HEK293 (cell line): ENCODE data around the gene CRIP1.

Experiments used
- GFI1B ChIP-seq: fragments of 450-650 bp; formaldehyde crosslinking; IDR thresholded peaks from 2 replicates; pipeline ENCODE4 v1.5.1; 2016; ENCODE audit warnings: missing biosample characterization, missing genetic modification characterization
- HOXA7 ChIP-seq: sonication (generic); formaldehyde crosslinking; IDR thresholded peaks from 2 replicates; pipeline ENCODE4 v1.8.1; 2022; ENCODE audit warnings: missing genetic modification reagents, borderline replicate concordance
- MYNN ChIP-seq: fragments of 450-650 bp; formaldehyde crosslinking; IDR thresholded peaks from 2 replicates; pipeline ENCODE4 v1.5.1; 2016; ENCODE audit warnings: missing biosample characterization, missing genetic modification characterization, borderline replicate concordance
- MZF1 ChIP-seq: fragments of 450-650 bp; formaldehyde crosslinking; IDR thresholded peaks from 2 replicates; pipeline ENCODE4 v1.5.1; 2017; ENCODE audit warnings: missing biosample characterization, missing genetic modification characterization, borderline replicate concordance
- SALL2 ChIP-seq: fragments of 450-650 bp; formaldehyde crosslinking; IDR thresholded peaks from 2 replicates; pipeline ENCODE4 v1.5.0; 2017; ENCODE audit warnings: missing biosample characterization, mild to moderate bottlenecking, missing genetic modification characterization, borderline replicate concordance
- ZBTB1 ChIP-seq: fragments of 450-650 bp; formaldehyde crosslinking; IDR thresholded peaks from 2 replicates; pipeline ENCODE4 v1.5.1; 2016; ENCODE audit warnings: missing biosample characterization, missing genetic modification characterization
- ZBTB20 ChIP-seq: fragments of 450-650 bp; formaldehyde crosslinking; IDR thresholded peaks from 2 replicates; pipeline ENCODE4 v1.5.1; 2016; ENCODE audit warnings: missing biosample characterization, missing genetic modification characterization
- ZBTB21 ChIP-seq: fragments of 450-650 bp; formaldehyde crosslinking; IDR thresholded peaks from 2 replicates; pipeline ENCODE4 v1.5.1; 2017; ENCODE audit warnings: missing biosample characterization, missing genetic modification characterization
- ZBTB7A ChIP-seq: fragments of 450-650 bp; formaldehyde crosslinking; IDR thresholded peaks from 2 replicates; pipeline ENCODE4 v1.5.1; 2016; ENCODE audit warnings: low read depth, missing biosample characterization, missing genetic modification characterization
- ZBTB8A ChIP-seq: fragments of 450-650 bp; formaldehyde crosslinking; IDR thresholded peaks from 2 replicates; pipeline ENCODE4 v1.5.1; 2016; ENCODE audit warnings: missing biosample characterization, missing genetic modification characterization
- ZFP69B ChIP-seq: fragments of 450-650 bp; formaldehyde crosslinking; IDR thresholded peaks from 2 replicates; pipeline ENCODE4 v1.5.1; 2016; ENCODE audit warnings: missing biosample characterization, missing genetic modification characterization
- ZNF114 ChIP-seq: fragments of 450-650 bp; formaldehyde crosslinking; IDR thresholded peaks from 2 replicates; pipeline ENCODE4 v1.5.0; 2017; ENCODE audit warnings: missing biosample characterization, missing genetic modification characterization
- ZNF121 ChIP-seq: fragments of 450-650 bp; formaldehyde crosslinking; IDR thresholded peaks from 2 replicates; pipeline ENCODE4 v1.5.1; 2016; ENCODE audit warnings: missing biosample characterization, missing genetic modification characterization
- ZNF138 ChIP-seq: fragments of 450-650 bp; formaldehyde crosslinking; IDR thresholded peaks from 2 replicates; pipeline ENCODE4 v1.5.1; 2016; ENCODE audit warnings: missing biosample characterization, missing genetic modification characterization, borderline replicate concordance
- ZNF157 ChIP-seq: fragments of 450-650 bp; formaldehyde crosslinking; IDR thresholded peaks from 2 replicates; pipeline ENCODE4 v1.5.1; 2016; ENCODE audit warnings: missing biosample characterization, missing genetic modification characterization
- ZNF184 ChIP-seq: fragments of 450-650 bp; IDR thresholded peaks from 2 replicates; pipeline ENCODE4 v1.5.1; 2018; ENCODE audit warnings: missing biosample characterization, mild to moderate bottlenecking, missing genetic modification characterization
- ZNF214 ChIP-seq: fragments of 450-650 bp; formaldehyde crosslinking; IDR thresholded peaks from 2 replicates; pipeline ENCODE4 v1.5.1; 2017; ENCODE audit warnings: missing biosample characterization, mild to moderate bottlenecking, missing genetic modification characterization, borderline replicate concordance
- ZNF223 ChIP-seq: fragments of 450-650 bp; formaldehyde crosslinking; IDR thresholded peaks from 2 replicates; pipeline ENCODE4 v1.5.1; 2016; ENCODE audit warnings: missing biosample characterization, missing genetic modification characterization
- ZNF24 ChIP-seq: fragments of 450-650 bp; formaldehyde crosslinking; IDR thresholded peaks from 2 replicates; pipeline ENCODE4 v1.5.1; 2016; ENCODE audit warnings: missing biosample characterization, missing genetic modification characterization
- ZNF280C ChIP-seq: fragments of 450-650 bp; formaldehyde crosslinking; IDR thresholded peaks from 2 replicates; pipeline ENCODE4 v1.5.1; 2016; ENCODE audit warnings: missing biosample characterization, missing genetic modification characterization
- ZNF280D ChIP-seq: fragments of 450-650 bp; formaldehyde crosslinking; IDR thresholded peaks from 2 replicates; pipeline ENCODE4 v1.5.1; 2016; ENCODE audit warnings: missing biosample characterization, missing genetic modification characterization
- ZNF366 ChIP-seq: fragments of 450-650 bp; formaldehyde crosslinking; conservative IDR thresholded peaks from 2 replicates; pipeline ENCODE4 v1.5.1; 2016; ENCODE audit warnings: missing biosample characterization, missing genetic modification characterization
- ZNF37A ChIP-seq: fragments of 450-650 bp; IDR thresholded peaks from 2 replicates; pipeline ENCODE4 v1.5.1; 2018; ENCODE audit warnings: missing biosample characterization, missing genetic modification characterization
- ZNF510 ChIP-seq: fragments of 450-650 bp; formaldehyde crosslinking; IDR thresholded peaks from 2 replicates; pipeline ENCODE4 v1.5.1; 2018; ENCODE audit warnings: mild to moderate bottlenecking, missing genetic modification characterization, missing biosample characterization; ENCODE audit not compliant: insufficient replicate concordance
- ZNF544 ChIP-seq: fragments of 450-650 bp; formaldehyde crosslinking; IDR thresholded peaks from 2 replicates; pipeline ENCODE4 v1.5.0; 2017; ENCODE audit warnings: missing biosample characterization, missing genetic modification characterization
- ZNF549 ChIP-seq: fragments of 450-650 bp; IDR thresholded peaks from 2 replicates; pipeline ENCODE4 v1.5.1; 2018; ENCODE audit warnings: missing biosample characterization, missing genetic modification characterization, mild to moderate bottlenecking, inconsistent platforms, moderate library complexity
- ZNF555 ChIP-seq: fragments of 450-650 bp; formaldehyde crosslinking; conservative IDR thresholded peaks from 2 replicates; pipeline ENCODE4 v1.5.1; 2017; ENCODE audit warnings: missing biosample characterization, mild to moderate bottlenecking, missing genetic modification characterization, inconsistent platforms
- ZNF600 ChIP-seq: fragments of 450-650 bp; formaldehyde crosslinking; IDR thresholded peaks from 2 replicates; pipeline ENCODE4 v1.5.1; 2016; ENCODE audit warnings: missing biosample characterization, missing genetic modification characterization
- ZNF610 ChIP-seq: fragments of 450-650 bp; formaldehyde crosslinking; IDR thresholded peaks from 2 replicates; pipeline ENCODE4 v1.5.1; 2016; ENCODE audit warnings: missing biosample characterization, missing genetic modification characterization, borderline replicate concordance
- ZNF692 ChIP-seq: fragments of 450-650 bp; formaldehyde crosslinking; IDR thresholded peaks from 2 replicates; pipeline ENCODE4 v1.5.1; 2016; ENCODE audit warnings: missing biosample characterization, missing genetic modification characterization
- ZNF701 ChIP-seq: fragments of 450-650 bp; formaldehyde crosslinking; IDR thresholded peaks from 2 replicates; pipeline ENCODE4 v1.5.1; 2016; ENCODE audit warnings: missing biosample characterization, missing genetic modification characterization
- ZNF747 ChIP-seq: fragments of 450-650 bp; formaldehyde crosslinking; IDR thresholded peaks from 2 replicates; pipeline ENCODE4 v1.5.1; 2016; ENCODE audit warnings: missing biosample characterization, missing genetic modification characterization
- ZNF76 ChIP-seq: fragments of 450-650 bp; formaldehyde crosslinking; IDR thresholded peaks from 2 replicates; pipeline ENCODE4; 2016; ENCODE audit warnings: low read depth, missing biosample characterization, missing genetic modification characterization, borderline replicate concordance

The CRIP1 gene

GRCh38 chr14:105481886-105482457 lies 4.7 kb upstream of the CRIP1 start (continued):
- TF ChIP-seq ZBTB1 (no peak), ZNF24 (tag by site-specific recombination) (no peak), ZNF76 (tag by site-specific recombination) (no peak), ZNF114 (no peak), ZNF121 (tag by site-specific recombination) (no peak), HOXA7 (CRISPR knock-in tag) (no peak), ZNF157 (tag by site-specific recombination) (no peak), ZNF510 (tag by site-specific recombination) (no peak), ZBTB8A (peak; percentile 84), MYNN (tag by site-specific recombination) (peak; percentile 95), ZNF214 (no peak), ZNF610 (tag by site-specific recombination) (no peak), ZNF280C (no peak), ZNF366 (tag by site-specific recombination) (no peak), ZBTB7A (no peak), ZNF544 (no peak), MZF1 (tag by site-specific recombination) (no peak), SALL2 (no peak), ZNF549 (no peak), ZNF701 (tag by site-specific recombination) (no peak), GFI1B (no peak), ZNF692 (tag by site-specific recombination) (no peak; the same call in 1 of the 2 replicates), ZNF747 (no peak), ZBTB20 (tag by site-specific recombination) (peak; percentile 19; the same call in 1 of the 2 replicates), ZFP69B (tag by site-specific recombination) (no peak), ZNF138 (tag by site-specific recombination) (no peak), ZNF37A (tag by site-specific recombination) (no peak), ZNF280D (tag by site-specific recombination) (no peak), ZBTB21 (tag by site-specific recombination) (peak; percentile 37; the same call in 1 of the 2 replicates), ZNF600 (peak; percentile 76), ZNF555 (tag by site-specific recombination) (no peak), ZNF223 (no peak), ZNF184 (no peak; the same call in 1 of the 2 replicates)
